Stimulated activated CD4-positive, alpha-beta T cell treated with anti-CD3 and anti-CD28 coated beads, TNF-alpha, amount 100 ng/mL, for 4 hours (primary cell): Measurements from ENCODE around the gene TBX1.

Experiments
- DNase-seq, 3 experiments: peaks; one replicate each; pipeline ENCODE4 v3.0.0-alpha.2; 2020; ENCODE audit warnings: low read depth in 3 of 3

TBX1 gene

DNA sequence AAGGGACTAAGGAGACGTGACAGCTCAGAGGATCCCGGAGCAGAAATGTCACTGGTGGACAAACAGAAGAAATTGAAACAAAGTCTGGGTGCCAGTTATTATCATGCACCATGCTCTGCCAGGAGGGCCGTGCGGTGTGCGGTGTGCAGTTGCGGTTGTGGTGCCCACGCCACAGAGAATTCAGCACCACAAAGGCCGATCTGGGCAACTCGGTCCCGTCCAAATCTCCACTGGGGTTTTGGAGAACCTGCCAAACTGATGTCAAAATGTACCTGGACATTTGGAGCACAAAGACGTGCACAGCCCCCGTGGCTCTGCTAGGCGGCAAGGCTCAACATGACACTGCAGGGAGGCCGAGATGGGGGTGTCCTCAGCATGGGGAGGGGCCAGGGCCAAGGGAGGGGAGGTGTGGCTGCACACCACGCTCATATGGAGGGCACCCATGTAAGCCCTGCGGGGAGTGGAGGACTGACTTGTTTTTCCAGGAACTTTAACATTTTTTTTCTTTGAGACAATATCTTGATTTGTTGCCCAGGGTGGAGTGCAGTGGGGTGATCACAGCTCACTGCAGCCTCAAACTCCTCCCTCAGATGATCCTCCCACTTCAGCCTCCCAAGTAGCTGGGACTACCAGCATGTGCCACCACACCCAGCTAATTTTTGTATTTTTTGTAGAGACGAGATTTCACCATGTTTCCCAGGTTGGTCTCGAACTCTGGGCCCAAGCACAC is 54.7 kb downstream of the TBX1 start:
- no peak for DNase-seq

DNA sequence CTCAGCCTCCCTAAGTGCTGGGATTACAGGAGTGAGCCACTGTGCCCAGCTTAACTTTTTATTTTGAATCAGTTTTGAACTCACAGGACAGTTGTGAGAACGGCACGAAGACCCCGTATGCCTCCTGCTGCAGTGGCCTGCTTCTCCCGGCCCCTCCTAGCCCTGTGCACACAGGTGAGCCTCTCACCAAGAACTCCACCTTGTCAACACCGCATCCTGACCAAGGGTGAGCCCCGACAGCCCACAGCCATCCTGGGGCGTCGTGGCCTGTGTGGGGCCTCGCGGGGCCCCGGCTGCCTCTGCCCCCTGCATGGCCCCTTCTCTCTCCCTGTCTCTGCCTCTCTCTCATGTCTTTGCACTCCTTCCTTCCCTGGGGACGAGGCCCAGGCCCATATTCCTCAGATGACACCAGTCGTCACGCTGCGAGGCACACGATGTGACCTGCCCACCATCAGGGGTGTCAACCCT is 55.3 kb downstream of the TBX1 start:
- no peak for DNase-seq

DNA sequence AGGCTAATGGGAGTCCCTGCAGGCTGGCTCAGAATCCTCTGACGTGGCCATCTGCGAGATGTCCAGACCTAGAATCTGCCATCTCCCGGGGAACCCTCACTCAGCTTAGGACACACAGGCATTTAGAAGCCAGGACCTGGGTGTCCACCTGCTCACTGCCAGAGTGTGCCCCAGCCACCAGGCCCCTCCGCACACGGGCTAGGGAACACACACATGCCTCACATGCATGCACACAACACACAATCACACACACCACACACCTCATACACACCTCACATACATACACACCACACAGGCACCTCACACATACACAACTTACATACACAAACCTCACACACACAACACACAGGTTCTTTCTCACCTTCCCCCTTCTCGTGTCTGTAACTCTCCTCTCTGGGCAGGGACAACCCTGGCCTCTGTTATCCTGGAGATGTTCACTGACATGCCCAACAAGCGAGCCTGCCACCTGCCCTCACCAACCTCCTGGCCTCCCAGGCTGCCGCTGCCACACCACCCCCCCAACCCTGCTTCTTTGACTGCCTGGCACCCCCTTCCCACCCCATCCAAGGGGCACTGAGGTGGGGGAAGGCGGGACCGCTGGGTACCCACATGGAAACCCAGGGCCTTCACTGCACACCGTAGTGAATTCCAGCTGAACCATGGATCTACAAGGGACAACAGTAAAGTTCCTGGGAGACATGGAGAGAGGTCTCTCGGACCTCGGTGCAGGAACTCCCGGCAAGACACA is 56.0 kb downstream of the TBX1 start:
- DNase-seq, result no peak
